Neutrophil (primary cell): ENCODE measurements around the gene BEX3.

Experiments used
- H3K27ac ChIP-seq: fragments of 200-600 bp; sonication (generic); 2 replicates; pipeline ENCODE4 v1.5.1; 2016; ENCODE audit warnings: mild to moderate bottlenecking, moderate library complexity
- H3K27me3 ChIP-seq: fragments of 200-600 bp; sonication (generic); 2 replicates; pipeline ENCODE4 v1.6.0; 2016; ENCODE audit warnings: mild to moderate bottlenecking
- H3K36me3 ChIP-seq: fragments of 200-600 bp; sonication (generic); 2 replicates; pipeline ENCODE4 v1.5.1; 2017
- H3K4me1 ChIP-seq, 2 experiments: fragments of 200-600 bp in 1 of 2; sonication (generic) in 1 of 2; 1 replicate in 1 of 2; 2 replicates in 1 of 2; pipeline versions ENCODE4 v1.5.1 to v1.6.1; 2013 to 2016; ENCODE audit warnings: low read depth in 1 of 2, low read length in 1 of 2, mild to moderate bottlenecking in 1 of 2, moderate library complexity in 1 of 2; ENCODE audit not compliant: control insufficient read depth in 1 of 2, insufficient read depth in 1 of 2
- H3K4me3 ChIP-seq, 2 experiments: fragments of 200-600 bp in 1 of 2; sonication (generic) in 1 of 2; 1 replicate in 1 of 2; 2 replicates in 1 of 2; pipeline ENCODE4 v1.5.1; 2013 to 2016; ENCODE audit warnings: low read depth in 1 of 2, low read length in 1 of 2, mild to moderate bottlenecking in 1 of 2, moderate library complexity in 1 of 2
- H3K9me3 ChIP-seq: fragments of 200-600 bp; sonication (generic); 2 replicates; pipeline ENCODE4 v1.5.1; 2016
- TF ChIP-seq, protein P1 (sequence below): fragments of 200-600 bp; sonication (generic); IDR thresholded peaks from 2 replicates; pipeline ENCODE4 v1.5.1; 2016; ENCODE audit warnings: antibody characterized with exemption

The BEX3 gene

GRCh38 chrX:103369479-103369878, 6.9 kb upstream of the BEX3 start:
- Histone ChIP-seq H3K9me3 (no peaks in the 10 kb centered on the region), H3K36me3 (no peaks in the 10 kb centered on the region), H3K4me3 (no peak overlapping the region), H3K4me1 (no peaks in the 10 kb centered on the region), H3K27me3 (no peaks in the 10 kb centered on the region), H3K27ac (no peak overlapping the region)
- TF ChIP-seq, protein P1, sequence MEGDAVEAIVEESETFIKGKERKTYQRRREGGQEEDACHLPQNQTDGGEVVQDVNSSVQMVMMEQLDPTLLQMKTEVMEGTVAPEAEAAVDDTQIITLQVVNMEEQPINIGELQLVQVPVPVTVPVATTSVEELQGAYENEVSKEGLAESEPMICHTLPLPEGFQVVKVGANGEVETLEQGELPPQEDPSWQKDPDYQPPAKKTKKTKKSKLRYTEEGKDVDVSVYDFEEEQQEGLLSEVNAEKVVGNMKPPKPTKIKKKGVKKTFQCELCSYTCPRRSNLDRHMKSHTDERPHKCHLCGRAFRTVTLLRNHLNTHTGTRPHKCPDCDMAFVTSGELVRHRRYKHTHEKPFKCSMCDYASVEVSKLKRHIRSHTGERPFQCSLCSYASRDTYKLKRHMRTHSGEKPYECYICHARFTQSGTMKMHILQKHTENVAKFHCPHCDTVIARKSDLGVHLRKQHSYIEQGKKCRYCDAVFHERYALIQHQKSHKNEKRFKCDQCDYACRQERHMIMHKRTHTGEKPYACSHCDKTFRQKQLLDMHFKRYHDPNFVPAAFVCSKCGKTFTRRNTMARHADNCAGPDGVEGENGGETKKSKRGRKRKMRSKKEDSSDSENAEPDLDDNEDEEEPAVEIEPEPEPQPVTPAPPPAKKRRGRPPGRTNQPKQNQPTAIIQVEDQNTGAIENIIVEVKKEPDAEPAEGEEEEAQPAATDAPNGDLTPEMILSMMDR = no peak

- H3K4me3 ChIP-seq = no peak overlapping the region
- no peaks in the 10 kb centered on the region for H3K9me3 ChIP-seq
- peaks cover 3 to 5% of the 10 kb centered on the region in 2 experiments for H3K4me1 ChIP-seq
- no peak overlapping the region for H3K27ac ChIP-seq
- peaks cover 20% of the 10 kb centered on the region for H3K27me3 ChIP-seq
- H3K36me3 ChIP-seq = no peaks in the 10 kb centered on the region
- TF ChIP-seq, protein P1 = no peak
Observed at GRCh38 chrX:103372886-103373285, 3.5 kb upstream of the BEX3 start.

DNA sequence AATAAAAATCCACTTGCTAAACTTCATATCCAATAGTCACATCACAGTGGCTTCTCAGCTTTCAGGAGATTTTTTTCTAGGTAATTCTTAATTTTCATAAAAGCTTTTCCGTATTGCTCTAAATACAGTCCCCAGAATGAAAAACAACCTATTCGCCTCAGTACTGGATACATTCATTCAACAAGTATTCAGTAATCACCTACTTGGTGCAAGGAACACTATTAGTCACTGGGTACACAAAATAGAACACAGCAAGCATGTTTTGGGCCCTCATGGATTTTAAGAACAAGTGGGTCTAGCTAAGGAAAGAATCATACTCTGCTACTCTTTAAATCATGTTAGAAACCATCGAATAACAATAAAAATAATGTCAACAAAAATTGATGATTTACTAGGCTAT, 2.8 kb upstream of the BEX3 start:
- H3K27me3 ChIP-seq = peaks cover 20% of the 10 kb centered on the region
- H3K4me3 ChIP-seq = no peak overlapping the region
- H3K27ac ChIP-seq = no peak overlapping the region
- H3K9me3 ChIP-seq = no peaks in the 10 kb centered on the region
- TF ChIP-seq, protein P1 = no peak
- H3K4me1 ChIP-seq = peaks cover 3 to 5% of the 10 kb centered on the region in 2 experiments
- H3K36me3 ChIP-seq = no peaks in the 10 kb centered on the region

GRCh38 chrX:103376979-103377324, 614 bp downstream of the BEX3 start:
- TF ChIP-seq, protein P1 = no peak
- Histone ChIP-seq H3K4me3 (no peak overlapping the region), H3K36me3 (no peaks in the 10 kb centered on the region), H3K9me3 (no peaks in the 10 kb centered on the region), H3K4me1 (peaks cover 3 to 5% of the 10 kb centered on the region in 2 experiments), H3K27me3 (peaks cover 20% of the 10 kb centered on the region), H3K27ac (no peak overlapping the region)

- H3K27me3 ChIP-seq = peaks cover 20% of the 10 kb centered on the region
- TF ChIP-seq, protein P1 = no peak
- no peaks in the 10 kb centered on the region for H3K9me3 ChIP-seq
- H3K27ac ChIP-seq = no peak overlapping the region
- H3K4me1 ChIP-seq = peaks cover 3 to 5% of the 10 kb centered on the region in 2 experiments
- no peaks in the 10 kb centered on the region for H3K36me3 ChIP-seq
- H3K4me3 ChIP-seq = no peak overlapping the region
Observed at GRCh38 chrX:103378990-103379389, 2.7 kb downstream of the BEX3 start.

DNA sequence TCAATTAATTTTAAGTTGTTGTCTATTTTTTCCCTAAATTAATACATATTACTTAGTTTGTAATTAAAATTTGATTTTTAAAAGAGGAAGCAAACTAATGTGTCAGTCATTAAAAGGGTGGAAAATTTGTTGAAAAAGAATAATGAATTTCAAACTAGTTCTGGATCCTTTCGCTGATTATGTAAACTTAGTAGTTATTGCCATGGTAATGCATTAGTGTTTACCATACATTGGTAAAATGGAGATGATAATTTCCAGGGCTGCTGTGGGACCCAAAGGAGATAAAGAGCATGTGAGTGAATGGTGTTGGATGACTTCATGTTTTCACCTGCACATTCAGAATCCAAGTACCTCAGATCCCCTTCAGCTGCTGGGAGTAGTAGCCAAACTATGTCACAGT, 6.5 kb downstream of the BEX3 start:
- H3K36me3 ChIP-seq = no peaks in the 10 kb centered on the region
- H3K9me3 ChIP-seq = no peaks in the 10 kb centered on the region
- H3K27me3 ChIP-seq = no peaks in the 10 kb centered on the region
- H3K4me1 ChIP-seq = no peaks in the 10 kb centered on the region
- H3K4me3 ChIP-seq = no peak overlapping the region
- no peak overlapping the region for H3K27ac ChIP-seq
- TF ChIP-seq, protein P1 = no peak
